Prostate gland (tissue), 2 donors: ENCODE results near the gene ZFP36L1. TPM values are rescaled to one million over a fixed set of nuclear protein-coding genes. Genes with fewer than 3 reads are reported as not detected.

Source experiments
- DNase-seq: peaks from one replicate; pipeline ENCODE4 v3.0.0-alpha.2; 2019; ENCODE audit warnings: low spot score
- H3K27ac ChIP-seq, 2 donors: fragments of 200-600 bp; sonication (generic); 2 replicates each; pipeline ENCODE4 v1.5.1; 2017 to 2019
- H3K27me3 ChIP-seq: fragments of 200-600 bp; sonication (generic); replicated peaks from 2 replicates; pipeline ENCODE4 v1.5.1; 2019; ENCODE audit not compliant: insufficient read depth
- H3K36me3 ChIP-seq, 2 donors: fragments of 200-600 bp; sonication (generic); 1 replicate in 1 of 2; 2 replicates in 1 of 2; pipeline versions ENCODE4 v1.5.1 to v1.8.1; 2017 to 2019
- H3K4me1 ChIP-seq: fragments of 200-600 bp; sonication (generic); replicated peaks from 2 replicates; pipeline ENCODE4 v1.5.1; 2019
- H3K4me3 ChIP-seq, 2 donors: fragments of 200-600 bp; sonication (generic); 2 replicates each; pipeline ENCODE4 v1.5.1; 2017 to 2019
- H3K9me3 ChIP-seq: fragments of 200-600 bp; sonication (generic); 2 replicates; pipeline ENCODE4 v1.5.1; 2017
- CTCF ChIP-seq, 4 experiments: fragments of 200-600 bp in 2 of 4; fragments of 450-650 bp in 2 of 4; sonication (generic) in 2 of 4; IDR thresholded peaks; 1 replicate in 3 of 4; 2 replicates in 1 of 4; pipeline ENCODE4 v1.5.1; 2016 to 2019; ENCODE audit warnings: antibody characterized with exemption in 4 of 4, mild to moderate bottlenecking in 2 of 4, moderate library complexity in 2 of 4
- POLR2A ChIP-seq: fragments of 450-650 bp; IDR thresholded peaks from one replicate; pipeline ENCODE4 v1.6.1; 2016; ENCODE audit warnings: antibody characterized with exemption, mild to moderate bottlenecking
- POLR2AphosphoS5 ChIP-seq: sonication (generic); formaldehyde crosslinking; IDR thresholded peaks from one replicate; pipeline ENCODE4 v1.6.1; 2017; ENCODE audit warnings: antibody characterized with exemption
- whole genome bisulfite sequencing: methylation state at CpG from one replicate; pipeline ENCODE4 v1.1.5; 2018; 5-methylcytosine and 5-hydroxymethylcytosine counted together
- intact Hi-C: fragments of 100-400 bp; cut with DNase I; formaldehyde crosslinking; loops from one replicate; pipeline ENCODE4 v1.14.2; 2022
- total RNA-seq, 2 donors: library from RNA; depleted of rRNA; stranded (reverse); fragments of >200 nt; gene quantifications; one replicate each; pipeline ENCODE4 v1.1.0, GENCODE V29; 2016

Gene ZFP36L1
- total RNA-seq, 2 donors from 2014 or later, result 359 to 556 TPM

GRCh38 chr14:68793734-68794129 is 865 bp upstream of the ZFP36L1 start:
- Histone ChIP-seq H3K36me3 (peaks cover 7 to 14% of the 10 kb centered on the region in 2 donors), H3K27ac (peak overlapping the region; percentile 99 to 100), H3K27me3 (no peaks in the 10 kb centered on the region), H3K9me3 (no peaks in the 10 kb centered on the region), H3K4me3 (peak overlapping the region; percentile 86 to 94), H3K4me1 (no peaks in the 10 kb centered on the region)
- intact Hi-C loops, result loop anchor here (2.0 to 5.0 kb wide), 3 partner anchors 246 to 545 kb away; no protein-coding TSS in a partner anchor
- WGBS, result under 1% methylated on average over 33 of the region's 33 CpGs
- no peak for DNase-seq
- TF ChIP-seq POLR2A (no peak), CTCF (IDR thresholded peaks at IDR 0.05) (no peak), POLR2AphosphoS5 (no peak)

GRCh38 chr14:68792678-68792978 is 239 bp downstream of the ZFP36L1 start:
- H3K9me3 ChIP-seq, result no peaks in the 10 kb centered on the region
- peaks cover 7 to 14% of the 10 kb centered on the region in 2 donors for H3K36me3 ChIP-seq
- WGBS, result 1% methylated on average over 13 of the region's 13 CpGs
- intact Hi-C loops, result loop anchor here (2.0 to 5.0 kb wide), 3 partner anchors 245 to 544 kb away; no protein-coding TSS in a partner anchor
- peak overlapping the region; percentile 86 to 94 for H3K4me3 ChIP-seq
- peak overlapping the region; percentile 99 to 100 for H3K27ac ChIP-seq
- H3K27me3 ChIP-seq, result no peaks in the 10 kb centered on the region
- TF ChIP-seq CTCF (IDR thresholded peaks at IDR 0.05) (peak in 1 of 4 experiments; percentile 10), POLR2A (no peak)
- no peak for DNase-seq
- H3K4me1 ChIP-seq, result no peaks in the 10 kb centered on the region

DNA sequence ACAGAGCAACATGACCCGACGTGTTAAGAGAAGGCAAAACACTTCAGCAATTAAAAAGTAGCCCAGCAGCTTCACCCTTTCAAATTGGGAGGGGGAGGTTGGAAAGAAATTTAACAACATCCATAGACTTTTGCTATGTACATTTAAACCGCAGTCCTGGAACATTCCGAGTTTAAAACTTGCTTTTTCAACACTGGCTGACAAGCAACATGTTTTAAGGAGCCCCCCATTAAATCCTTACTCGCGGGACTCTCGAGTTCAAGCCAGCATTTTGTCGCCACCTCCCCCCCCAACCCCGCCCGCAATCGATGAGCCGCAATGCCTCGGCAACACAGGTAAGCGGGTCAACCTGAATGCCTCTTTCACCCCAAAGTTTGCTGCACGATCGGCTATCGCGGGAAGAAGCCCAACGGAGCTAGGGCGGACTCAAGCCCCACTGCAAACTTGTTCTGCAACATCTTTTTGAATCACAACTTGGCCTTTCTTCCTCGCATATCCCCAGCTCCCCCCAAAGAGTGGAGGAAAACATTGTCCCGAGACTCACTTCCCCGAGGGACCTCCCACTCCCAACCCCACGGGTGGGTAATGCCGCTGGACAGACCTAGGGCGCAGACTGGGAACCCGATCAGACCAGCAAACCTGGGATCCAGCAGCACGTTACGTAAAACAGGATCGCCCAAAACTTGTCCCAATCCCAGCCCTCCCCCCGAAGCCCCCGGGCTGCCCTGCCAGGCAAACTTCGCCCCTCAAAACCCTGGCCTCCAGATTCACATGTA is 777 bp downstream of the ZFP36L1 start:
- H3K4me1 ChIP-seq, result no peaks in the 10 kb centered on the region
- no peaks in the 10 kb centered on the region for H3K27me3 ChIP-seq
- no peak for DNase-seq
- H3K27ac ChIP-seq, result peak overlapping the region; percentile 99 to 100
- H3K9me3 ChIP-seq, result no peaks in the 10 kb centered on the region
- TF ChIP-seq POLR2AphosphoS5, result no peak
- no peak for TF ChIP-seq CTCF (IDR thresholded peaks at IDR 0.05)
- TF ChIP-seq POLR2A, result no peak
- peak overlapping the region; percentile 86 to 94 for H3K4me3 ChIP-seq
- WGBS, result under 1% methylated on average over 32 of the region's 33 CpGs
- peaks cover 7 to 14% of the 10 kb centered on the region in 2 donors for H3K36me3 ChIP-seq
- intact Hi-C loops, result loop anchor here (2.0 to 5.0 kb wide), 3 partner anchors 245 to 543 kb away; no protein-coding TSS in a partner anchor

- DNase-seq, result no peak
- peaks cover 7 to 14% of the 10 kb centered on the region in 2 donors for H3K36me3 ChIP-seq
- 2% methylated on average over 15 of the region's 15 CpGs for WGBS
- no peak for TF ChIP-seq CTCF (IDR thresholded peaks at IDR 0.05)
- TF ChIP-seq POLR2AphosphoS5, result no peak
- H3K27me3 ChIP-seq, result no peaks in the 10 kb centered on the region
- H3K4me1 ChIP-seq, result no peaks in the 10 kb centered on the region
- intact Hi-C loops, result loop anchor here (5.0 kb wide), 2 partner anchors 244 to 264 kb away; no protein-coding TSS in a partner anchor
- no peaks in the 10 kb centered on the region for H3K9me3 ChIP-seq
- H3K27ac ChIP-seq, result peak overlapping the region; percentile 99 to 100
- H3K4me3 ChIP-seq, result peak overlapping the region; percentile 86 to 94
Measured at GRCh38 chr14:68791078-68791901, 1.6 kb downstream of the ZFP36L1 start.
